Adrenal gland (tissue), 5 donors: ENCODE measurements around the gene PRSS56.

Source experiments
- POLR2A ChIP-seq, 2 donors: fragments of 450-650 bp; IDR thresholded peaks; one replicate each; pipeline ENCODE4 v1.6.1; 2017; ENCODE audit warnings: antibody characterized with exemption in 2 of 2, mild to moderate bottlenecking in 2 of 2, moderate library complexity in 1 of 2
- TF ChIP-seq, protein P1 (sequence below), 6 experiments: fragments of 450-650 bp in 4 of 6; fragments of 200-600 bp in 2 of 6; sonication (generic) in 1 of 6; IDR thresholded peaks; 1 replicate in 5 of 6; 2 replicates in 1 of 6; pipeline versions ENCODE4 v1.5.1 to v1.8.0; 2016 to 2021; ENCODE audit warnings: antibody characterized with exemption in 6 of 6, mild to moderate bottlenecking in 2 of 6, moderate library complexity in 1 of 6
- donor health status: DM: no; HTN: no; CAD: no.

- TF ChIP-seq, protein P1, sequence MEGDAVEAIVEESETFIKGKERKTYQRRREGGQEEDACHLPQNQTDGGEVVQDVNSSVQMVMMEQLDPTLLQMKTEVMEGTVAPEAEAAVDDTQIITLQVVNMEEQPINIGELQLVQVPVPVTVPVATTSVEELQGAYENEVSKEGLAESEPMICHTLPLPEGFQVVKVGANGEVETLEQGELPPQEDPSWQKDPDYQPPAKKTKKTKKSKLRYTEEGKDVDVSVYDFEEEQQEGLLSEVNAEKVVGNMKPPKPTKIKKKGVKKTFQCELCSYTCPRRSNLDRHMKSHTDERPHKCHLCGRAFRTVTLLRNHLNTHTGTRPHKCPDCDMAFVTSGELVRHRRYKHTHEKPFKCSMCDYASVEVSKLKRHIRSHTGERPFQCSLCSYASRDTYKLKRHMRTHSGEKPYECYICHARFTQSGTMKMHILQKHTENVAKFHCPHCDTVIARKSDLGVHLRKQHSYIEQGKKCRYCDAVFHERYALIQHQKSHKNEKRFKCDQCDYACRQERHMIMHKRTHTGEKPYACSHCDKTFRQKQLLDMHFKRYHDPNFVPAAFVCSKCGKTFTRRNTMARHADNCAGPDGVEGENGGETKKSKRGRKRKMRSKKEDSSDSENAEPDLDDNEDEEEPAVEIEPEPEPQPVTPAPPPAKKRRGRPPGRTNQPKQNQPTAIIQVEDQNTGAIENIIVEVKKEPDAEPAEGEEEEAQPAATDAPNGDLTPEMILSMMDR (IDR thresholded peaks at IDR 0.05): no peak
- TF ChIP-seq POLR2A (IDR thresholded peaks at IDR 0.05): no peak
These were observed 46.7 kb upstream of the PRSS56 start for GRCh38 chr2:232473467-232473890.
